HepG2 (cell line): ENCODE measurements around the gene DPH3. TPM values are rescaled to one million over a fixed set of nuclear protein-coding genes. Genes with fewer than 3 reads are reported as not detected.
A peak's percentile ranks its signal among the peaks of the same experiment; 100 is the strongest.

Experiments
- CREB3 ChIP-seq: sonication (generic); formaldehyde crosslinking; IDR thresholded peaks from 2 replicates; pipeline ENCODE4 v1.5.0; 2020; ENCODE audit warnings: missing genetic modification reagents
- FOXC1 ChIP-seq: sonication (generic); formaldehyde crosslinking; IDR thresholded peaks from 2 replicates; pipeline ENCODE4 v1.8.0; 2022; ENCODE audit warnings: mild to moderate bottlenecking, missing genetic modification reagents, borderline replicate concordance
- FOXK2 ChIP-seq: fragments of 450-650 bp; IDR thresholded peaks from 2 replicates; pipeline ENCODE4 v1.6.1; 2016
- HCFC1 ChIP-seq: fragments of 150-350 bp; IDR thresholded peaks from 2 replicates; pipeline ENCODE4 v1.6.1; 2014; ENCODE audit warnings: low read depth, low read length
- HNF4G ChIP-seq, 2 experiments: sonication (generic) in 1 of 2; formaldehyde crosslinking in 1 of 2; IDR thresholded peaks; 2 replicates each; pipeline versions ENCODE4 v1.4.0 to v1.6.1; 2011 to 2020; ENCODE audit warnings: borderline replicate concordance in 2 of 2, low read depth in 2 of 2, mild to moderate bottlenecking in 2 of 2, low read length in 1 of 2, missing genetic modification reagents in 1 of 2, moderate library complexity in 1 of 2
- IRF1 ChIP-seq: sonication (generic); formaldehyde crosslinking; IDR thresholded peaks from 2 replicates; pipeline ENCODE4 v1.4.0; 2020; ENCODE audit warnings: low read depth, mild to moderate bottlenecking, missing genetic modification reagents
- NFAT5 ChIP-seq: sonication (generic); formaldehyde crosslinking; IDR thresholded peaks from 2 replicates; pipeline ENCODE4 v1.4.0; 2020; ENCODE audit warnings: missing genetic modification reagents
- ZFP82 ChIP-seq: sonication (generic); formaldehyde crosslinking; IDR thresholded peaks from 2 replicates; pipeline ENCODE4 v1.5.1; 2020; ENCODE audit warnings: mild to moderate bottlenecking, missing genetic modification reagents, borderline replicate concordance
- ZFP90 ChIP-seq: sonication (generic); formaldehyde crosslinking; IDR thresholded peaks from 2 replicates; pipeline ENCODE4 v1.8.0; 2022; ENCODE audit warnings: missing genetic modification reagents, mild to moderate bottlenecking, inconsistent platforms, borderline replicate concordance
- ZFYVE20 ChIP-seq: sonication (generic); formaldehyde crosslinking; IDR thresholded peaks from 2 replicates; pipeline ENCODE4 v1.8.0; 2023; ENCODE audit warnings: low read depth, mild to moderate bottlenecking, moderate library complexity, missing genetic modification reagents, borderline replicate concordance
- ZNF383 ChIP-seq: sonication (generic); formaldehyde crosslinking; IDR thresholded peaks from 2 replicates; pipeline ENCODE4 v1.4.0; 2020; ENCODE audit warnings: missing genetic modification reagents, mild to moderate bottlenecking, borderline replicate concordance
- ZNF430 ChIP-seq: sonication (generic); formaldehyde crosslinking; IDR thresholded peaks from 2 replicates; pipeline ENCODE4 v1.9.0; 2021; ENCODE audit warnings: mild to moderate bottlenecking, missing genetic modification reagents
- ZNF468 ChIP-seq: sonication (generic); formaldehyde crosslinking; IDR thresholded peaks from 2 replicates; pipeline ENCODE4 v1.8.0; 2022; ENCODE audit warnings: mild to moderate bottlenecking, moderate library complexity, missing genetic modification reagents
- ZNF562 ChIP-seq: sonication (generic); formaldehyde crosslinking; IDR thresholded peaks from 2 replicates; pipeline ENCODE4 v1.8.0; 2022; ENCODE audit warnings: missing genetic modification reagents, borderline replicate concordance
- ZNF577 ChIP-seq: sonication (generic); formaldehyde crosslinking; IDR thresholded peaks from 2 replicates; pipeline ENCODE4 v1.4.0; 2020; ENCODE audit warnings: mild to moderate bottlenecking, low read depth, missing genetic modification reagents, borderline replicate concordance
- ZNF652 ChIP-seq: IDR thresholded peaks from 2 replicates; pipeline ENCODE4 v1.6.1; 2016; ENCODE audit warnings: low read depth, borderline replicate concordance
- polyA plus RNA-seq, 8 experiments: library from polyadenylated mRNA; depleted of rRNA in 3 of 8; stranded (reverse) in 7 of 8; unstranded in 1 of 8; fragments of >200 nt; fragmentation: Illumina TruSeq in 4 of 8; extraction: Trizol in 4 of 8; gene quantifications; 2 replicates each; pipeline versions ENCODE4 v1.2.1 to v1.2.3, GENCODE V29; 2011 to 2016; ENCODE audit warnings: low read depth in 4 of 8, missing spikeins in 1 of 8, mixed read lengths in 1 of 8; ENCODE audit not compliant: insufficient read depth in 1 of 8
- total RNA-seq, 5 experiments: library from RNA; depleted of rRNA; stranded (reverse); fragments of >200 nt; fragmentation: Illumina TruSeq; extraction: Trizol; gene quantifications; 2 replicates each; pipeline ENCODE4 v1.2.3, GENCODE V29; 2016; ENCODE audit warnings: low read depth in 1 of 5
- TF ChIP-seq, protein P1 (sequence below): sonication (generic); formaldehyde crosslinking; IDR thresholded peaks from 2 replicates; pipeline ENCODE4 v1.4.0; 2020; ENCODE audit warnings: mild to moderate bottlenecking, missing genetic modification reagents, borderline replicate concordance

The DPH3 gene
- total and polyA plus RNA-seq, 2 of the 13 experiments (the other 11 are each of a cell fraction or from before 2014, with no cell fraction given), result 18.3 to 21.6 TPM

DNA sequence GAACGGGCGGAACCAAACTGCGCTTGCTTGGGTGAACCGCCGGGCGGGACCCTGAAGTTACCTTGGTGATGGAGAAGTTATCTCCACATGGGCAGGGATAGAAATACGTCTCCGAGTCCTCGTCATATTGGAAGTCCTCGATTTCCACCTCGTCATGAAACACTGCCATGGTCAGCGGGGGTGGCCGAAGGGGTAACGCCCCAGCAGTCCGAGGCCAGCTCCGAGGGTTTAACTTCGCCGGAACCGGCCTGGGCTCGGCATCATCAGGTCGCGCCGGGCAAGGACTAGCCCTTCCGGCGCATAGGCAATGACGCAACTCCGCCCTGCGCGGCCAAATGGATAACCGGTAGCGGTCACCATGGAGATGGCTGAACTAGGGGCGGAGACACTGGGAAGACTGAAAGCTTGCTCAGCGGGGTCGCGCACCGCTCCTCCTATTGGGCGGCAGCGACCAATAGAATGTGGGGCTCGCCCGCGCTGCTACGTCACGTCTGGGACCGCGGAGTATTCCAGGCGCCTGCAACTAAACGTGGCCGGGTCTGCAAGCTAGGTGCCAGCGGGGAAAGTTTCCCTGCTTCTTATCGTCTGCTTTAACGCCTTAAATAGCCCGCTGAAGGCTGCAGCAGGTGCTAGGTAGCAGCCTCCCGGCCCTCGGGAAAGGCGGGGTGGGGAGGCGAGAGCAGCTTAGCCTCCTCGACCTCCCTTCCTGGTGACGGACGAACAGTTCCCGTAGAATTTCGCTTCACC, at the start of gene DPH3, which contains the start of gene OXNAD1 (continued):
- TF ChIP-seq NFAT5 (no peak), ZNF430 (CRISPR knock-in tag) (peak; percentile 85), ZFYVE20 (CRISPR knock-in tag) (no peak), ZNF383 (CRISPR knock-in tag) (peak; percentile 50; the same call in 1 of the 2 replicates), IRF1 (CRISPR knock-in tag) (no peak), FOXC1 (peak; percentile 86; the same call in 1 of the 2 replicates), ZFP90 (CRISPR knock-in tag) (peak; percentile 17; the same call in 1 of the 2 replicates), CREB3 (no peak), ZNF562 (no peak), FOXK2 (no peak), ZNF468 (no peak), ZNF577 (no peak), HCFC1 (peak; percentile 89), ZNF652 (CRISPR knock-in tag) (no peak), HNF4G (IDR thresholded peaks at IDR 0.05; ENCODE audit: borderline replicate concordance, low read depth, low read length) (no peak), HNF4G (CRISPR knock-in tag; IDR thresholded peaks at IDR 0.05; ENCODE audit: borderline replicate concordance, low read depth) (no peak), ZFP82 (CRISPR knock-in tag) (0 out of 2 replicates have a peak, but pooled peaks have one; percentile 60)
- TF ChIP-seq, protein P1, sequence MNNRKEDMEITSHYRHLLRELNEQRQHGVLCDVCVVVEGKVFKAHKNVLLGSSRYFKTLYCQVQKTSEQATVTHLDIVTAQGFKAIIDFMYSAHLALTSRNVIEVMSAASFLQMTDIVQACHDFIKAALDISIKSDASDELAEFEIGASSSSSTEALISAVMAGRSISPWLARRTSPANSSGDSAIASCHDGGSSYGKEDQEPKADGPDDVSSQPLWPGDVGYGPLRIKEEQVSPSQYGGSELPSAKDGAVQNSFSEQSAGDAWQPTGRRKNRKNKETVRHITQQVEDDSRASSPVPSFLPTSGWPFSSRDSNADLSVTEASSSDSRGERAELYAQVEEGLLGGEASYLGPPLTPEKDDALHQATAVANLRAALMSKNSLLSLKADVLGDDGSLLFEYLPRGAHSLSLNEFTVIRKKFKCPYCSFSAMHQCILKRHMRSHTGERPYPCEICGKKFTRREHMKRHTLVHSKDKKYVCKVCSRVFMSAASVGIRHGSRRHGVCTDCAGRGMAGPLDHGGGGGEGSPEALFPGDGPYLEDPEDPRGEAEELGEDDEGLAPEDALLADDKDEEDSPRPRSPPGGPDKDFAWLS (CRISPR knock-in tag), result no peak
